IPS-20b (cell line): ENCODE data around the gene RABEP2.
"Not testable (repeated sequence)": the region's sequence is repeated elsewhere in the genome, so short reads cannot be mapped to it uniquely, and the experiment has no call there.

Source experiments
- H3K27ac ChIP-seq: one replicate; pipeline ENCODE4 v1.5.1; 2013; ENCODE audit warnings: low read length
- H3K27me3 ChIP-seq: 2 replicates; pipeline ENCODE4 v1.6.1; 2013; ENCODE audit warnings: mild to moderate bottlenecking, low read length, inconsistent platforms; ENCODE audit not compliant: insufficient read depth
- H3K36me3 ChIP-seq: 2 replicates; pipeline ENCODE4 v1.6.1; 2013; ENCODE audit warnings: low read depth, mild to moderate bottlenecking, inconsistent platforms, low read length, moderate library complexity; ENCODE audit not compliant: insufficient read depth
- H3K4me1 ChIP-seq: 2 replicates; pipeline ENCODE4 v1.6.1; 2013; ENCODE audit warnings: mild to moderate bottlenecking, control low read depth, inconsistent platforms, low read length, moderate library complexity; ENCODE audit not compliant: insufficient read depth
- H3K4me3 ChIP-seq: 2 replicates; pipeline ENCODE4 v1.5.1; 2013; ENCODE audit warnings: mild to moderate bottlenecking, low read length, inconsistent platforms
- H3K9ac ChIP-seq: 2 replicates; pipeline ENCODE4 v1.6.1; 2013; ENCODE audit warnings: low read depth, mild to moderate bottlenecking, inconsistent platforms, low read length, moderate library complexity
- H3K9me3 ChIP-seq: 2 replicates; pipeline ENCODE4 v1.6.1; 2013; ENCODE audit warnings: mild to moderate bottlenecking, low read depth, low read length, inconsistent platforms; ENCODE audit not compliant: insufficient read depth

Gene RABEP2

DNA sequence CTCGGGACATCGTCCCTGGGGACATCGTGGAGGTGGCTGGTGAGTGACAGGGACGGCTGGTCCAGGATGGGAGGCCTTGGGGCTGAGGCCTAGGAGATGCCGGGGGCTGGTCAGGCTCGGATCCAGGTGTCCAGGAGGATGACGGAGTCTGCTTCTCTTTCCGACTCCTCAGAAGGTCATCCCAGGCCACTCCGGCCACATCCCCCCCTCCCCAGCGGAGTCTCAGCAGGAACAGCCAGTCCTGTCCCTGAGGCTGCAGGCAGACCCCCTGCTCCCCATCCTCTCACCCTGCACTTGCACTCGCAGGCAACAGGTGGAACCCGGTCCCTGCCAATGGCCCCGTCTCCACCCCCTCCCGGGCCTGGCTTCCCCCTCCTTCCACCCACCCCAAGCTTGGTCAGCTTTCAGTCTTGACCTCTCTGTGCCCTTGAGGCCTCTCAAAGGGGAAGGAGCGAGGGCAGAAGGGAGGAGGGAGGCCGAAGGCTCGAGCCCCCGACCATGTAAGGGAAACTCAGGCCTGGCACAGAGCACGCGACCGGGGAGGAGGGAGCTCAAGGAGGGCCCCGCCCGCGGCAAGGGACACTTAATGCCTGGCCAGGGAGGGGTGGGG lies 42.4 kb downstream of the RABEP2 start:
- no peak overlapping the region for H3K4me3 ChIP-seq
- H3K4me1 ChIP-seq, result peaks cover 12% of the 10 kb centered on the region; the same call in 1 of the 2 replicates
- H3K36me3 ChIP-seq, result no peaks in the 10 kb centered on the region
- H3K27me3 ChIP-seq, result peaks cover 15% of the 10 kb centered on the region
- H3K9me3 ChIP-seq, result no peaks in the 10 kb centered on the region
- H3K27ac ChIP-seq, result no peak overlapping the region
- peak overlapping the region; percentile 2; the same call in 1 of the 2 replicates for H3K9ac ChIP-seq

DNA sequence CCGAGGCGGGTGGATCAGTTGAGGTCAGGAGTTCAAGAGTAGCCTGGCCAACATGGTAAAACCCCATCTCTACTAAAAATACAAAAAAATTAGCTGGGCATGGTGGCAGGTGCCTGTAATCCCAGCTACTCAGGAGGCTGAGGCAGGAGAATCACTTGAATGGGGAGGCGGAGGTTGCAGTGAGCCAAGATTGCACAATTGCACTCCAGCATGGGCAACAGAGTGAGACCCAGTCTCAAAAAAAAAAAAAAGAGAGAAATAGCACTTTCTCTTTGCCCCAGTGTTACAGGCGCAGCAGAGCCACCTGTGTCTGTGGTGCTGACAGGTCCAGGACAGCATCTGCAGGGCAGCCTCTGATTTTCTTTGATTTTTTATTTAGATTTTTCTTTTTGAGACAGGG lies 43.5 kb downstream of the RABEP2 start:
- not testable (repeated sequence) for H3K9ac ChIP-seq, H3K4me3 ChIP-seq, H3K36me3 ChIP-seq, H3K27ac ChIP-seq, H3K9me3 ChIP-seq
- H3K4me1 ChIP-seq, result peaks cover 12% of the 10 kb centered on the region; the same call in 1 of the 2 replicates
- H3K27me3 ChIP-seq, result peaks cover 15% of the 10 kb centered on the region

DNA sequence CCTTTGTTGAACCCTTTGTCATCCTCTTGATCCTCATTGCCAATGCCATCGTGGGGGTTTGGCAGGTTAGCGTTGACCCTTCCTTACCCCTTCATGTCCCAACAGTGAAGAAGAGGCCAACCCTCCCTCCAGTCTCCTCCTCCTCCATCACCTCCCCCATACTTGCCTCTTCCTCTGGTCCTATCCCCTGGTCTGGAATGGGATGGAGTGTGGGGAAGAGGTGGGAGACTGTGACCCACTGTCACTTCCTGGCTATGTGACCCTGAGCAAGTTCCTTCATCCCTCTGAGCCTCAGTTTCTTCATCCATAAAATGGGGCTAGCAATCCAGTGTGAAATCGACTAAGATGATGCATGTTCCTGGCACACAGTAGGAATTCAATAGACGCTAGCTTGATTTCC lies 44.1 kb downstream of the RABEP2 start:
- Histone ChIP-seq H3K4me3 (peak overlapping the region; percentile 96; the same call in 1 of the 2 replicates), H3K9me3 (no peaks in the 10 kb centered on the region), H3K36me3 (no peaks in the 10 kb centered on the region), H3K27me3 (peaks cover 15% of the 10 kb centered on the region), H3K9ac (no peak overlapping the region; the same call in 1 of the 2 replicates), H3K4me1 (peaks cover 12% of the 10 kb centered on the region; the same call in 1 of the 2 replicates), H3K27ac (no peak overlapping the region)

DNA sequence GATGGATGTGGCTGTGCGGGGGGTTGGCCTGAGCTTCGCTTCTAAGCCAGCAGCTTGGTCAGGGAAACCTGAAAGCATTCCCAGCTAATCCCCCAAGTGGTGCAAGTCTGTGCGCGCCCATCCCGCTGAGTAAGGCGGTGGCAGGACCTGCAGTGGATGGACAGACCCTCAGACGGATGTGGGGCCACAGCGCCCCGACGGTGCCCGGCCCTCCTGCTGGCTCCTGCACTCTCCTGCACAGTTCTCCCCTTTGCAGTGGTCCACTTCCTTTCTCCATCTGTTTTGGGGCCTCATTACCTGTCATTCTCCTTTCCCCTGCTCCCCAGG lies 44.5 kb downstream of the RABEP2 start:
- no peak overlapping the region for H3K27ac ChIP-seq
- H3K4me3 ChIP-seq, result peak overlapping the region; percentile 96; the same call in 1 of the 2 replicates
- no peaks in the 10 kb centered on the region for H3K9me3 ChIP-seq
- H3K36me3 ChIP-seq, result no peaks in the 10 kb centered on the region
- H3K4me1 ChIP-seq, result peaks cover 12% of the 10 kb centered on the region; the same call in 1 of the 2 replicates
- peak overlapping the region; percentile 81; the same call in 1 of the 2 replicates for H3K9ac ChIP-seq
- peaks cover 15% of the 10 kb centered on the region for H3K27me3 ChIP-seq

DNA sequence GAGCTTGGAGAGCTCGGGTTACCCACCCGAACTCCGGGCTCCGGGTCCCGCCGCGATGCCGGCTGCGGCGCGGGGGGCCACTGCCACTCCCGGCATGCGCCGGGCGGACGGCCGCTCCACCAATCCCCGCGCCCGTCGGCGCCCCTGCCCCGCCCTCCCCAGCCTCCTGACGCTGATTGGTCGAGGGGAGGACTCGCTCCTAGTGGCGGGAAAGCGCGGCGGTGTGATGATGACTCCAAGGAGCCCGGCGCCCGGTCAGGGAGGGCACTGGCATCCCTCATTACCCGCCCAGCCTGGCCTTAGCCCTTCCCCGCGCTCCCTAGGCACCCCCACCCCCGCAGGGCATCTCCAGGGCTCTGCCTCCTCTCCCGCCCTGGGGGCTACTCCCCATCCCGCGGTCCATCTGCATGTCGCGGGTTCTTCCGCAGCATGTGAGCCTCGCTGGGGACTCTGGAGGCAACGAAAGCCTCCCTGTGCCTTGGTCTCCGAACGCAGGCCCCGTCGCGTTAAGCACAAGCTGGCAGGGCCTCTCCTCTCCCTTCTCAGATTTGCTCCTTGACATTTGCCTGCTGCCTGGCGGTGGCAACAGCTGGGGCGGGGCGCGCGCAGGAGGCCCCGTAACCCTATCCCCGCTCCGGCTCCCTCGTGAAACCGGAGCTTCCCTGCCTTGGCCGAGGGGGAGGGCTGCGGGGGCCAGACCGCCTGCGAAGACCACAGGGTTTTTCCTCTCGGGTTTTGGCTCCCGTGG lies 45.0 kb downstream of the RABEP2 start:
- H3K4me3 ChIP-seq, result peak overlapping the region; percentile 96
- peaks cover 15% of the 10 kb centered on the region for H3K27me3 ChIP-seq
- H3K27ac ChIP-seq, result peak overlapping the region; percentile 35
- peak overlapping the region; percentile 97 for H3K9ac ChIP-seq
- H3K36me3 ChIP-seq, result no peaks in the 10 kb centered on the region
- no peaks in the 10 kb centered on the region for H3K9me3 ChIP-seq
- H3K4me1 ChIP-seq, result peaks cover 12% of the 10 kb centered on the region; the same call in 1 of the 2 replicates

DNA sequence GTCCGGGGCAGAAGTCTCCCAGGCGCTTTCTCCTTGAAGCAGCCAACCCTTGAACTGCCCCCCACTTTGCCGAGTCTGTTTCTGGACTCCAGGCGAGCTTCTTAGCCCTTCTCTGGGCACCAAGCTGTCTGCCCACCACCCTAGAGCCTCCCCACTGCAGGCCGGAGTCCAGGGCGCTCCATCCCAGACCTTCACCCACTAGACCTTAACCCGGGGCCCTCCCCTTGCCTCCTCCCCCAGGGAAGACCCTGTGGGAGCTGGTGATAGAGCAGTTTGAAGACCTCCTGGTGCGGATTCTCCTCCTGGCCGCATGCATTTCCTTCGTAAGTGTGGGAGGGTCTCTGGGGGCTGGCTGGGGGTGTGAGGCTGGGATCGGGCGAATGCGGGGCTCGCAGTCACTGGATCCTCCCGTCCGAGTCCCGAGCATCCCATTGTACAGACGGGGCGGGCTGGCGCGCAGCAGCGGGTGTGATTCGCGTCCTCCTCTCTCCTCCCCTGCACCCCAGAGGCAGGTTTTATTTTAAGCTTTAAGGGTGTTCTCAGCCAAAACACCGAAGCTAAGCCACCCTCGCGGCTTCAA lies 45.7 kb downstream of the RABEP2 start:
- Histone ChIP-seq H3K9me3 (no peaks in the 10 kb centered on the region), H3K9ac (peak overlapping the region; percentile 97), H3K36me3 (peaks cover under 1% of the 10 kb centered on the region; the same call in 1 of the 2 replicates), H3K27ac (peak overlapping the region; percentile 34), H3K4me1 (peaks cover 12% of the 10 kb centered on the region; the same call in 1 of the 2 replicates), H3K4me3 (peak overlapping the region; percentile 96), H3K27me3 (peaks cover 15% of the 10 kb centered on the region)

DNA sequence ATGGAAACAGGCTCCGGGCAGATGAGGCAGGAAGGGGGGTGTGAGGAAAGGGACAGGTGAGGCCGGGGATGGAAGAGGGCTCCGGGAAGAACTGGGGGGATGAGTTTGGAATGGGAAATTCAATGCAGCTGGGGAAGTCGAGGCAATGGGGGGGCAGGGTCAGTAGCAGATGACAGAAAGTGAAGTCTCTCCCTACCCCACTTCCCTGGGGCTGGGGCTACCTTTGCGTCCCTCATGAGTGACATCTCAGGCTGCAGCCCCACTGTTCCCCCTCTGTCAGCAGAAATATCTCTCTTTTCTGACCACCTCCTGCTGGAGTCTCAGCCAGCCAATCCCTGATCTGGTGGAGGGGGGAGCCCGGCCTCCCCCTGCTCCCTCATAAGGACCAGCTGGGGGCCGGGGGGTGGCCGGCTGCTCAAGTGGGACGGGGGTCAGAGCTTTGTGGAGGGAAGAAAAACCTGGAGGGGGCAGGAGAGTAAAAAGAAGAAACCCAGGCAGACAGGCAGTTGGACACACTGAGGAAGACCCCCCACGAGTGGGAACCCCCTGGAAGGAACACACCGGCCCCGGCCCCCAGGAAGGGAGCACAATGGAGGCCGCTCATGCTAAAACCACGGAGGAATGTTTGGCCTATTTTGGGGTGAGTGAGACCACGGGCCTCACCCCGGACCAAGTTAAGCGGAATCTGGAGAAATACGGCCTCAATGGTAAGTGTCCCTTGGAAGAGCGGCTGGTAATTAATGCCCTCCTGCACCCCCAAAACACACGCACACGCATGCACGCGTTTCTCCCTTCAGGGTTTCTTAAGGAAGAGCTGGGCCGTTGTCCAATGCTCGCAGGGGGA lies 46.7 kb downstream of the RABEP2 start, which contains the start of gene ATP2A1:
Gene ATP2A1 (plus strand): TSS at position 406 of the 844 bp plus-strand sequence. CDS start 184 bp downstream, at position 590.
- Histone ChIP-seq H3K27ac (peak within 1 kb of the TSS; percentile 34), H3K9ac (peak within 1 kb of the TSS; percentile 97), H3K9me3 (no peaks in the 10 kb centered on the region), H3K4me1 (peaks cover 8% of the 10 kb centered on the region; the same call in 1 of the 2 replicates), H3K36me3 (peaks cover 8% of the 10 kb centered on the region), H3K27me3 (peaks cover 15% of the 10 kb centered on the region), H3K4me3 (peak within 1 kb of the TSS; percentile 96)

DNA sequence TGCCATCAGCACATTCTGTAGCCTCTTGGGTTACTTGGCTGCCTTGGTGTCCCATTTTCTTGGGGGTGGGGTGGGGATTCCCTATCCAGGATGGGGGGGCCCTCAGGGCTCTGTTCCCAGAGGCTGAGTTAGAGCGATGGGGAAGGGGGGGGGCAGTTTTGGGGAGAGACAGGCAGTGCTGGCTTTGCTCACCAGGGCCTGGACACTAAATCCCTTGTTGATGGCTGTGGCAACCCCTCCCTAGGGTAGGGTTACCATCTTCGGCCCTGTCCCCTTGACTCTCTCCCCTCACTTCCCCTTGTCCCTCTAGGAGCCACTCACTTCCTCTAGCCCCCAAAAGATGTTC lies 47.4 kb downstream of the RABEP2 start:
- Histone ChIP-seq H3K27me3 (peaks cover 15% of the 10 kb centered on the region), H3K4me1 (peaks cover 7% of the 10 kb centered on the region; the same call in 1 of the 2 replicates), H3K9ac (no peak overlapping the region; the same call in 1 of the 2 replicates), H3K27ac (no peak overlapping the region), H3K36me3 (peaks cover 13% of the 10 kb centered on the region), H3K4me3 (no peak overlapping the region), H3K9me3 (no peaks in the 10 kb centered on the region)

DNA sequence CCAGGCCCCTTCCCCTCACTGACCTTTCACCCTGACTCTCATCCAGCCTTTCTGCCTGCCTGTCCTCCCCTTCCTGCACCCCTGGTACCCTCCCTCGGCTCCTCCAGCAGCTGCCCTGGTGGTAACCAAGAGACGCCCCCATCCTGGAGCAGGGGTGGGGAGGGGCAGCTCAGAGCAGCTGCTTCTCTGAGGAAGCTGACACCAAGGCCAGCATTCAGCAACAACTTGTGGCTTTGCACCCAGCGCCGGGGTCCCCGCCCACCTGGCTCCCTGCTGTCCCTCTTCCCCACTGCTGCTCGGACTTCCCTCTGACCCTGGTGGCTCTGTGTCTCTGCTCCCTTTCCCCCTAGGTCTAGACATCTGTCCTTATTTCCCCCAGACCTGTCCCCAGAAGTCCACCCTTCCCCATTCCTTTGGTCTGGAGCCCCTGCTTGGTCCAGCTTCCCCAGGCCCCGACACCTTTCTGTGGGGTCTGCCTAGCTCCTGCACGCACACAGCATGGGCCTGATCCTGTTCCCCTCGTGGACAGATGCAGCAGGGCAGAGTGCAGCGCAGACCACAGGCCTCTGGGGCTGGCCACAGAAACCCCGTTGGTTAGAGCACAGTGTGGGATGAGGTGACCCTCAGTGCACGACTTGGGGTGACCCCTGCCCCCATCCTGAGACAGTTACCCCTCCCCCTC lies 47.9 kb downstream of the RABEP2 start:
- Histone ChIP-seq H3K27ac (no peak overlapping the region), H3K4me1 (peaks cover 7% of the 10 kb centered on the region; the same call in 1 of the 2 replicates), H3K36me3 (peaks cover 17% of the 10 kb centered on the region), H3K4me3 (no peak overlapping the region), H3K27me3 (peaks cover 15% of the 10 kb centered on the region), H3K9me3 (no peaks in the 10 kb centered on the region), H3K9ac (peak overlapping the region; percentile 21; the same call in 1 of the 2 replicates)

DNA sequence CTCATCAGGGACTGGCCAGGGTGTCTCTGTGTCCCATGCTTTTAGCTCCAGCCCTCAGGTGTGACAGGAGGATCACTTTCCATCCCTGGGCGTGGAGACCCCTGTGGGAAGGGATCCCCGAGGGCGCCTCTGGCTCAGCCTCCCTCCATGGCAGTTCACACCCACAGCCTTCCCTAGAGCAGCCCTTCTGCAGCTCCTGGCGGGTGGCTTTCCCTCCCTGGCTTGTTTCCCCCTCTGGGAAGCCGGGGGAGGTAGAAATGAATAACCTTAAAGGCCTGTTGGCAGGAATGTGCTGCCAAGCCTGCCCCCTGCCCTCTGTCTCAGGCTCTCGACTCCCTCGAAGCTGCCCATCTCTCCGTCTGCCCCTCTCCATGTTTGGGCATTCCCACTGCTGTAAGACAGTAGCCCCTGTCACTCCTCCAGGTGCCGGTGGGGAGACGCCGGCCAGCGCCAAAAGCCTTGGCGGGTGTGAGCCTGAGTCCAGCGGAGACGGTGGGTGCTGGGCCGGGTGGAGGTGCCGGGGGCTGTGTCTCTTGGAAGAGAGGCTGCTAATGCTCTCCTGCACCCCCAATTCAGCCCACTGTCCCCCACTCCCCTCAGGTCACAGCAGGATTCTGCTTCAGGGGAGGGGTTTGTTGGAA lies 48.9 kb downstream of the RABEP2 start:
- H3K4me3 ChIP-seq, result no peak overlapping the region

More for the DNA sequence above, 48.9 kb downstream of the RABEP2 start:
- Histone ChIP-seq H3K9me3 (no peaks in the 10 kb centered on the region), H3K4me1 (peaks cover 7% of the 10 kb centered on the region; the same call in 1 of the 2 replicates), H3K36me3 (peaks cover 26% of the 10 kb centered on the region), H3K27me3 (peaks cover 9% of the 10 kb centered on the region), H3K9ac (peak overlapping the region; percentile 21; the same call in 1 of the 2 replicates), H3K27ac (no peak overlapping the region)
